Measurements from ENCODE around the gene TAC4.

The TAC4 gene

GRCh38 chr17:49887744-49888360 lies 40.0 kb upstream of the TAC4 start:
- Histone ChIP-seq H3K4me3 (ENCODE audit: severe bottlenecking) (no peak overlapping the region), H3K27ac (ENCODE audit: poor library complexity, severe bottlenecking) (peak overlapping the region; percentile 31), H3K27me3 (ENCODE audit: insufficient read depth, poor library complexity, severe bottlenecking) (no peaks in the 10 kb centered on the region), H3K4me1 (ENCODE audit: insufficient read depth, poor library complexity, severe bottlenecking) (peaks cover 16% of the 10 kb centered on the region), H3K36me3 (ENCODE audit: low read depth) (no peaks in the 10 kb centered on the region), H3K9me3 (ENCODE audit: severe bottlenecking) (no peaks in the 10 kb centered on the region)
- no peak for TF ChIP-seq CTCF (IDR thresholded peaks at IDR 0.05; ENCODE audit: poor library complexity, severe bottlenecking)
- ATAC-seq (ENCODE audit: low read depth): peak; percentile 52
- DNase-seq (ENCODE audit: low spot score): no peak

- Histone ChIP-seq H3K4me3 (ENCODE audit: severe bottlenecking) (no peak overlapping the region), H3K9me3 (ENCODE audit: severe bottlenecking) (no peaks in the 10 kb centered on the region), H3K27ac (ENCODE audit: poor library complexity, severe bottlenecking) (peak overlapping the region; percentile 31), H3K36me3 (ENCODE audit: low read depth) (no peaks in the 10 kb centered on the region), H3K4me1 (ENCODE audit: insufficient read depth, poor library complexity, severe bottlenecking) (peaks cover 16% of the 10 kb centered on the region), H3K27me3 (ENCODE audit: insufficient read depth, poor library complexity, severe bottlenecking) (no peaks in the 10 kb centered on the region)
- DNase-seq (ENCODE audit: low spot score) (peak; percentile 84), ATAC-seq (ENCODE audit: low read depth) (peak; percentile 84)
- TF ChIP-seq CTCF (IDR thresholded peaks at IDR 0.05; ENCODE audit: poor library complexity, severe bottlenecking): no peak
Measured at GRCh38 chr17:49887086-49887743, 39.3 kb upstream of the TAC4 start.

GRCh38 chr17:49886036-49886435 lies 38.2 kb upstream of the TAC4 start:
- ATAC-seq (ENCODE audit: low read depth) (no peak), DNase-seq (ENCODE audit: low spot score) (no peak)
- Histone ChIP-seq H3K4me1 (ENCODE audit: insufficient read depth, poor library complexity, severe bottlenecking) (peaks cover 16% of the 10 kb centered on the region), H3K27me3 (ENCODE audit: insufficient read depth, poor library complexity, severe bottlenecking) (no peaks in the 10 kb centered on the region), H3K27ac (ENCODE audit: poor library complexity, severe bottlenecking) (no peak overlapping the region), H3K9me3 (ENCODE audit: severe bottlenecking) (no peaks in the 10 kb centered on the region), H3K4me3 (ENCODE audit: severe bottlenecking) (no peak overlapping the region), H3K36me3 (ENCODE audit: low read depth) (no peaks in the 10 kb centered on the region)
- TF ChIP-seq CTCF (IDR thresholded peaks at IDR 0.05; ENCODE audit: poor library complexity, severe bottlenecking): no peak

- no peak for TF ChIP-seq CTCF (IDR thresholded peaks at IDR 0.05; ENCODE audit: poor library complexity, severe bottlenecking)
- H3K36me3 ChIP-seq (ENCODE audit: low read depth): no peaks in the 10 kb centered on the region
- H3K4me1 ChIP-seq (ENCODE audit: insufficient read depth, poor library complexity, severe bottlenecking): peaks cover 9% of the 10 kb centered on the region
- DNase-seq (ENCODE audit: low spot score) (no peak), ATAC-seq (ENCODE audit: low read depth) (no peak)
- H3K27ac ChIP-seq (ENCODE audit: poor library complexity, severe bottlenecking): no peak overlapping the region
- no peak overlapping the region for H3K4me3 ChIP-seq (ENCODE audit: severe bottlenecking)
- H3K27me3 ChIP-seq (ENCODE audit: insufficient read depth, poor library complexity, severe bottlenecking): no peaks in the 10 kb centered on the region
- no peaks in the 10 kb centered on the region for H3K9me3 ChIP-seq (ENCODE audit: severe bottlenecking)
Measured at GRCh38 chr17:49882434-49882833, 34.6 kb upstream of the TAC4 start.

- no peak overlapping the region for H3K27ac ChIP-seq (ENCODE audit: poor library complexity, severe bottlenecking)
- ATAC-seq (ENCODE audit: low read depth) (no peak), DNase-seq (ENCODE audit: low spot score) (no peak)
- no peaks in the 10 kb centered on the region for H3K27me3 ChIP-seq (ENCODE audit: insufficient read depth, poor library complexity, severe bottlenecking)
- no peaks in the 10 kb centered on the region for H3K4me1 ChIP-seq (ENCODE audit: insufficient read depth, poor library complexity, severe bottlenecking)
- H3K9me3 ChIP-seq (ENCODE audit: severe bottlenecking): no peaks in the 10 kb centered on the region
- H3K4me3 ChIP-seq (ENCODE audit: severe bottlenecking): no peak overlapping the region
- H3K36me3 ChIP-seq (ENCODE audit: low read depth): no peaks in the 10 kb centered on the region
- TF ChIP-seq CTCF (IDR thresholded peaks at IDR 0.05; ENCODE audit: poor library complexity, severe bottlenecking): no peak
Measured at GRCh38 chr17:49881054-49881402, 33.2 kb upstream of the TAC4 start.

Data from RWPE2 (cell line).